Neural cell (in vitro differentiated cells): Measurements from ENCODE around the gene SPEM1. TPM values are rescaled to one million over a fixed set of nuclear protein-coding genes. Genes with fewer than 3 reads are reported as not detected.

Experiments
- H2AFZ ChIP-seq: fragments of 200-600, 300-800 bp; sonication (generic), shearing (Covaris generic); 2 replicates; pipeline ENCODE4 v1.6.0; 2014; ENCODE audit warnings: low read depth, mild to moderate bottlenecking, antibody characterized with exemption, low read length, moderate library complexity
- H3F3A ChIP-seq: fragments of 200-600 bp; shearing (Covaris generic); 2 replicates; pipeline ENCODE4 v1.6.1; 2016; ENCODE audit warnings: mild to moderate bottlenecking, moderate library complexity, mixed read lengths, antibody characterized with exemption, low read length; ENCODE audit not compliant: insufficient read depth, poor library complexity, severe bottlenecking
- H3K27ac ChIP-seq: fragments of 200-600, 300-800 bp; sonication (generic), shearing (Covaris generic); 2 replicates; pipeline ENCODE4 v1.5.1; 2014; ENCODE audit warnings: mild to moderate bottlenecking, low read length, moderate library complexity
- H3K27me3 ChIP-seq: fragments of 300-800, 200-600 bp; sonication (generic), shearing (Covaris generic); 2 replicates; pipeline ENCODE4 v1.6.0; 2014; ENCODE audit warnings: mild to moderate bottlenecking, low read depth, low read length, moderate library complexity; ENCODE audit not compliant: insufficient read depth
- H3K36me3 ChIP-seq: fragments of 300-800, 200-600 bp; sonication (generic), shearing (Covaris generic); 2 replicates; pipeline ENCODE4 v1.5.1; 2014; ENCODE audit warnings: mild to moderate bottlenecking, antibody characterized with exemption, low read length, moderate library complexity; ENCODE audit not compliant: insufficient read depth
- H3K4me2 ChIP-seq: fragments of 300-800, 200-600 bp; sonication (generic), shearing (Covaris generic); 2 replicates; pipeline ENCODE4 v1.6.0; 2014; ENCODE audit warnings: mild to moderate bottlenecking, low read length
- H3K4me3 ChIP-seq: fragments of 300-800, 200-600 bp; sonication (generic), shearing (Covaris generic); 2 replicates; pipeline ENCODE4 v1.5.1; 2014; ENCODE audit warnings: mild to moderate bottlenecking, low read length, moderate library complexity
- H3K79me2 ChIP-seq: fragments of 200-600 bp; shearing (Covaris generic); replicated peaks from 2 replicates; pipeline ENCODE4 v1.6.0; 2014; ENCODE audit warnings: mild to moderate bottlenecking, low read length, moderate library complexity; ENCODE audit not compliant: insufficient read depth
- H3K9ac ChIP-seq: fragments of 300-800, 200-600 bp; sonication (generic), shearing (Covaris generic); 2 replicates; pipeline ENCODE4 v1.6.1; 2016; ENCODE audit warnings: mild to moderate bottlenecking, low read length, mixed read lengths
- H3K9me2 ChIP-seq: fragments of 200-600 bp; shearing (Covaris generic); 2 replicates; pipeline ENCODE4 v1.6.1; 2016; ENCODE audit warnings: mild to moderate bottlenecking, low read length, mixed read lengths; ENCODE audit not compliant: insufficient read depth
- H3K9me3 ChIP-seq: fragments of 200-600, 300-800 bp; sonication (generic), shearing (Covaris generic); 2 replicates; pipeline ENCODE4 v1.6.1; 2016; ENCODE audit warnings: mild to moderate bottlenecking, mixed run types, low read length, moderate library complexity, mixed read lengths
- H4K20me1 ChIP-seq: fragments of 200-600 bp; shearing (Covaris generic); 2 replicates; pipeline ENCODE4 v1.6.1; 2016; ENCODE audit warnings: mild to moderate bottlenecking, mixed run types; ENCODE audit not compliant: insufficient read depth
- CTCF ChIP-seq: fragments of 450-650 bp; IDR thresholded peaks from 2 replicates; pipeline ENCODE4 v1.5.1; 2014; ENCODE audit warnings: antibody characterized with exemption, mild to moderate bottlenecking, moderate library complexity; ENCODE audit not compliant: poor library complexity, severe bottlenecking
- EP300 ChIP-seq: fragments of 450-650 bp; conservative IDR thresholded peaks from 2 replicates; pipeline ENCODE4 v1.6.1; 2014; ENCODE audit warnings: antibody characterized with exemption, mild to moderate bottlenecking, moderate library complexity; ENCODE audit not compliant: poor library complexity, severe bottlenecking
- EZH2 ChIP-seq: fragments of 200-600, 300-800 bp; shearing (Covaris generic), sonication (generic); IDR thresholded peaks from 2 replicates; pipeline ENCODE4 v1.6.1; 2014; ENCODE audit warnings: antibody characterized with exemption, low read length, borderline replicate concordance, mild to moderate bottlenecking; ENCODE audit not compliant: insufficient read depth, poor library complexity, severe bottlenecking
- MXI1 ChIP-seq: fragments of 450-650 bp; conservative IDR thresholded peaks from 2 replicates; pipeline ENCODE4 v1.6.1; 2014; ENCODE audit warnings: antibody characterized with exemption, mild to moderate bottlenecking; ENCODE audit not compliant: poor library complexity, severe bottlenecking
- POLR2AphosphoS5 ChIP-seq: IDR thresholded peaks from 2 replicates; pipeline ENCODE4 v1.6.1; 2012
- REST ChIP-seq: IDR thresholded peaks from 2 replicates; pipeline ENCODE4 v1.6.1; 2012; ENCODE audit warnings: borderline replicate concordance
- SMC3 ChIP-seq: fragments of 450-650 bp; conservative IDR thresholded peaks from 2 replicates; pipeline ENCODE4 v1.6.1; 2014; ENCODE audit warnings: antibody characterized with exemption, mild to moderate bottlenecking, moderate library complexity; ENCODE audit not compliant: poor library complexity
- TAF1 ChIP-seq: IDR thresholded peaks from 2 replicates; pipeline ENCODE4 v1.6.1; 2012; ENCODE audit warnings: low read depth
- polyA minus RNA-seq: library from RNA; depleted of rRNA, polyadenylated mRNA; stranded (reverse); fragments of >200 nt; gene quantifications from 2 replicates; pipeline ENCODE4 v1.2.3, GENCODE V29; 2014
- polyA plus RNA-seq: library from polyadenylated mRNA; depleted of rRNA; stranded (reverse); fragments of >200 nt; gene quantifications from 2 replicates; pipeline ENCODE4 v1.2.3, GENCODE V29; 2014

The SPEM1 gene
- polyA plus RNA-seq = not detected in 2 replicates
- polyA minus RNA-seq = not detected in 2 replicates

GRCh38 chr17:7419819-7420610 lies at the start of gene SPEM1:
Gene SPEM1 (plus strand): TSS chr17:7420324. CDS start chr17:7420385, 61 bp downstream.
- no peak within 1 kb of the TSS for H3K4me2 ChIP-seq
- H2AFZ ChIP-seq = no peak within 1 kb of the TSS
- no peak within 1 kb of the TSS for H3K4me3 ChIP-seq
- no peak within 1 kb of the TSS for H3K9ac ChIP-seq
- H3K9me2 ChIP-seq = no peaks in the 10 kb centered on the region
- H3K27me3 ChIP-seq = no peaks in the 10 kb centered on the region
- H3K27ac ChIP-seq = no peak within 1 kb of the TSS
- no peaks in the 10 kb centered on the region for H3K79me2 ChIP-seq
- no peaks in the 10 kb centered on the region for H3F3A ChIP-seq
- no peaks in the 10 kb centered on the region for H3K36me3 ChIP-seq
- TF ChIP-seq POLR2AphosphoS5 (peak; percentile 4), MXI1 (no peak)
- H3K9me3 ChIP-seq = no peaks in the 10 kb centered on the region
- peaks cover 4% of the 10 kb centered on the region for H4K20me1 ChIP-seq

GRCh38 chr17:7370853-7371252 lies 49.3 kb upstream of the SPEM1 start:
- Histone ChIP-seq H2AFZ (no peak overlapping the region), H3K9me2 (no peaks in the 10 kb centered on the region), H3K27ac (no peak overlapping the region), H3K36me3 (no peaks in the 10 kb centered on the region), H3K27me3 (no peaks in the 10 kb centered on the region), H3K4me2 (no peak overlapping the region), H3K9me3 (no peaks in the 10 kb centered on the region), H3K4me3 (no peak overlapping the region), H3K9ac (no peak overlapping the region), H3K79me2 (no peaks in the 10 kb centered on the region), H4K20me1 (no peaks in the 10 kb centered on the region), H3F3A (no peaks in the 10 kb centered on the region)
- no peak for TF ChIP-seq EP300
- no peak for TF ChIP-seq SMC3
- TF ChIP-seq EZH2 = no peak
- TF ChIP-seq REST = no peak

GRCh38 chr17:7374353-7374752 lies 45.8 kb upstream of the SPEM1 start:
- Histone ChIP-seq H3K4me3 (no peak overlapping the region), H3K27me3 (no peaks in the 10 kb centered on the region), H3K9me3 (peaks cover 4% of the 10 kb centered on the region), H3K79me2 (no peaks in the 10 kb centered on the region), H2AFZ (no peak overlapping the region), H3K9ac (no peak overlapping the region), H3K27ac (no peak overlapping the region), H4K20me1 (no peaks in the 10 kb centered on the region), H3K36me3 (no peaks in the 10 kb centered on the region), H3K4me2 (no peak overlapping the region), H3F3A (no peaks in the 10 kb centered on the region), H3K9me2 (no peaks in the 10 kb centered on the region)
- TF ChIP-seq TAF1 (no peak), MXI1 (no peak), REST (no peak), POLR2AphosphoS5 (no peak), EZH2 (no peak), CTCF (no peak), SMC3 (no peak)
